DMS114 treated with DMSO at 0.1 percent for 48 hours (cell line): ENCODE data around the gene NMT2.

Experiments
- DNase-seq: peaks from one replicate; lab custom pipeline; 2025; ENCODE audit not compliant: unreplicated experiment; lab: John Stamatoyannopoulos, UW

Gene NMT2

DNA sequence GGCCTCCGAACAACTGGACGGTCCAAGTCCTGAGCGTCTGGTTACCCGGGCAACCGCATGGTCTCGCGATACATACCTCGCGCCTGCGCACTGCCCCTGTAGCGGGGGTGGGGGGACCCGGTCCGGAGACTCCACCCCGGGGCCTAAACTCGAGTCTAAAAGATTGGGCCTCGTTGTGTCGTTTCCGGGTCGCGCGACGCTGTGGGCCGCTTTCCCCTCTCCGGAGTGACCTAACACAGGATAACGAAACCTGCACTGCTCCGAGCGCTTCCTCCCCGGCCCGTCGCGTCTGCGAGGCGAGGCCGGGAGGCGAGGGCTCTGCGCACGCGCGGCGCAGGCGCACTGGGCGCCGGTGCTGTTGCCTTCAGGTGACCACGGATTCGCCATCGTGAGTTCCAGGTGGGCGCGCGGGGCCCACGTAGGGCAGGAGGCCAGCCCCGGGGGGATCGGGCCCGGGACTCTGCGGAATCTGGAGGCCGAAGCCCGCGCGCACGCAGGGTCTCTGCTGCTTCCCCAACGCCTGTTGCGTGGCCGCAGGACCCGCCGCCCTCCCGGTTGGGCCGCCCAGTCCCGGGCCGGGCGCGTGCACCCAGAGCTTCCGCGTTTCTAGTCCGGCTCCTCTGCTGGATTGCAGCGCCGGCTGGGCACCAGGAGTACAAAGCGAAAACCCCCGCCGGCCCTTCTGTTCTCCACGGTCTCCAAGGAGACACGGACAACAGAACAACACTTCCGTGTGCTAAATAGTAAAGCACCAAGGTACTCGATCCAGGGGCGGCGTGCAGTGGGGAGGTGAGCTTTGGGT is 71.3 kb downstream of the NMT2 start, which contains the start of gene RPP38:
RPP38 (plus strand) TSS at position 345 of the 802 bp plus-strand sequence. CDS start 5,960 bp downstream, outside the sequence.
- peak; percentile 91 for DNase-seq

DNA sequence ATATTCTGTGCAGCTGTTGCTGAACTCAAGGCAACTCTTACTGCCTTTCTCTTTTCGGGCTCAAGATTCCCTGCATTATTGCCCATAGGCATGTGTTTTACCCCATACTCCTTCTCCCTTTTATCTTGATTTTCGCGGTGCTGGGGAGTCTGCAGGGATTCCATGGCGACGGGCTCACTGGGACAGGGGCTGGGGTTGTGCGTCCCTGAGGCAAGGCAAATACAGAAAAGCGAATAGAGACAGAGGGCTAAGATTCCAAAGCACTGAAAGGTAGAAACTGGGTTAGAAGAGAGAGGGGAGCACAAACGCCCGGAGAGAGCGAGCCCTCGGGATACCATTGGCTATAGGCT is 71.9 kb downstream of the NMT2 start:
- no peak for DNase-seq

DNA sequence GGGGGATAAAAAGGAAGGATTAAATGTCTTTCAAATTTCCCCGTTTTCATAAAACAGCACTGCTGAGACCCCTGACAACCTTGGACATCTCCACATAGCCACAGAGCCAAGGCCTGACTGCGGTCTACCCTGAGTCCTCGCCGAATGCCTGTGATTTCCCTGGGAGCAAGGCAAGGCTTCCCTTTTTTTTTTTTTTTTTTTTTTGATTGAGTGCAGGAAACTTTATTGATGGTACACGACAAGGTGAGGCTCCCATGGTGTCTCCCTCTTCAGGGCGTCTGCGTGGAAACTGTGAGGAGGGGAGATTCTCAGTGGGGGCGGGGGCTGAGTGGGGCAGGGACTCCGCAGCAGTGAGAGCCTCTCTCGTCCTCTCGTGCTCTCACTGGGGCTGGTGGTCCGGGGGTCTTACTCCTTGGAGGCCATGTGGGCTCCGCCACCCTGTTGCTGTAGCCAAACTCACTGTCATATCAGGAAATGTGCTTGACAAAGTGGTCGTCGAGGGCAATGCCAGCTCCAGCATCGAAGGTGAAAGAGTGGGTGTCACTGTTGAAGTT is 75.6 kb downstream of the NMT2 start:
- DNase-seq: no peak

DNA sequence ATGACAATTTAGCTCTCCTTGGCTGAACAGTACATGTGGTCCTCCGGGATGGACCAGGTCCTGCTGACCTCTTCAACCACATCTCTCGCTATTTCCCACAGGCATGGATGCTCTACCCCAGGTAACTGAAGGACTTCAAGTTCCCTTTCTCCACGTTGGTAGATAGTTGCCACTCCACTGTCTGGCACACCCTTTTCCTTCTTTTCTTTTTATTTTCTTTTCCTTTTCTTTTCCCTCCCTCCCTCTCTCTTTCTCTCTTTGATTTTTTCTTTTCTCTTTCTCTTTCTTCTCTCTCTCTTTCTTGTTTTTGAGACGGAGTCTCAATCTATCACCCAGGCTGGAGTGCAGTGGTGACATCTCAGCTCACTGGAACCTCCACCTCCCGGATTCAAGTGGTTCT is 77.1 kb downstream of the NMT2 start:
- DNase-seq: no peak

DNA sequence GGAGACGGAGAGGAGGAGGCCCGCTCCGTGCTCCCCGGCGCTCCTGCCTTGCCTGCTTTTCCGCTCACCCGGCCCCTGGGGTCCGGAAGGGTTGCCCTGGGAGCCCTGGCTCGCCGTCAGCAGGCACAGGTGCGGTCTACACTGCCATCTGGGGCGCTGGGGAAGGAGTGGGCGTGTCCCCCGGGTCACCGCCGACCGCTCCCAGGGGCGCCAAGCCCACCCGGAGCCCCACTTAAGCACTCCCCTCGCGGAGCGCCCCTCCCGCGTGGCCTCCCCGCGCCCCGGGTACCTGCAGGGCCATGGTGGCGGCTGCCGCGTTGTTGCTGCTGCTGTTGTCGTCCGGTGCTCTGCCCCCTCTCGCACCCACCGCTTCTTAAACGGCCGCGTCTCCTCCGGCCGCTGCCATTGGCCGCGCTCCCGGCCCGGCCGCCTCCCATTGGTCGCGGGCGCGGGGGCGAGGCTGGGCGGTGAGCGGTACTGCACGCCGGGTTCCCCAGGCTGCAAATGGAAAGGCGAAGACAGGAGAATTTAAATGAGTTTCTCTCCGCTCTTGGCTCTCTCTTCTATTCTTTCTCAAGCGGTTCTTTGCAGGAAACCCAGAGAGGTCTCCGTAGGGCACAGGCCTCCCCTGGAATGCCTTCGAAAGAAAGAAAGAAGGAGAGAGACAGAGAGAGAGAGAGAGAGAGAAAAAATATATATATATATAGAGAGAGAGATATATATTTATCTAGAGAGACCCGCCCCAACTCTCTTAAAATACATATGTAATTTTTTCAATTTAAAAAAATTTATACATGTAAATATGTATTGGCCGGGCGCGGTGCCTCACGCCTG is 79.8 kb downstream of the NMT2 start, which contains the start of gene ACBD7:
ACBD7 (minus strand) TSS at position 349 of the 834 bp plus-strand sequence; CDS start at position 301, 48 bp downstream.
- DNase-seq: peak; percentile 89

DNA sequence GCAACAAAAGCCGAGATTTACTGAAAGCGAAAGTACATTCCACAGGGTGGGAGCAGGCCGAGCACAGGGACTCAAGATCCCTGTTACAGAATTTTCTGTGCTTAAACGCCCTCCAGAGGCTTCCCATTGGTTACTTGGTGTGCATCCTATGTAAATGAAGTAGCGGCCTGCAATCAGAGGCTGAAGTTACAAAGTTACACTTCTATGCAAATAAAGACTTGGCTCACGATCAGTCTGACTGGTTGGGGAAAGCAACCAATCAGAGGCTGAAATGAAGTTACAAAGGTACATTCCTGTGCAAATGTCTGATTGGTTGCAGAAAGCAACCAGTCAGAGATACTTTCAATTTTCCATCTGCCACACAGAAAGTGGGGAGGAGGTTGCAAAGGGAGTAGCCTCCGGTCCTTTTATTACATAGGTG is 84.0 kb downstream of the NMT2 start:
- DNase-seq: peak; percentile 82

DNA sequence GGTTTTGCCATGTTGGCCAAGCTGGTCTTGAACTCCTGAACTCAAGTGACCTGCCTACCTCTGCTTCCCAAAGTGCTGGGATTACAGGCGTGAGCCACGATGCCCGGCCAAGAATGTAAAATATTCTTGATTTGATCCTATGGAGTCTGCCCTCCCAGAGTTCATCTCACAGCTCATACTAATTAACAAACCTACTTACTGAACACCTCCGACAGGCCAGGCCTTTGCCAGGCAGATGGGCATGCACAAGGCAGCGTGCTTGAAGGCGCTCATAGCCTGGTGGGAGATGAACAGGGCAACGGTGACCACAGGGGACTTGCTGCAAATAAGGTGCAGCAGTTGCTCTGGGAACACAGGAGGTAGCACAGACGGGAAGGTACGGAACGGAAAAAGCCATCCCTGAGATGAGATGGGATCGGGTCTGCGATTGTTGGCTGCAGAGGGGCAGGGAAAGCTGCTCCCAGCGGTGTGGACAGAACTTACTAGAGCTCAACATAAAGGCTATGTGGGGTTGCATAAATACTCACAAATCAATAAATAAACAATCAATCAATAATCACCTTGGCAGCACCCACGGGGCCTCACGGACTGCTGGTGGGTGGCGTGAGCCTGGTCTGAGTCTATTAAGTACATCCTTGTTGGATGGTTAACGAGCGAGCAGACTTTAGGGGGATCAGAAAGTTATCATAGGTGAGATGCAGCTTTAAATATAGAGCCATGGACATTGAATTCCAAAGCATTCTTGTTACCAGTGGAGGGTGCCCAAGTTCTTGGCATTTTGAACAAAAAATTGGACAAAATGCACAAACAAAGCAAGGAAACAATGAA is 84.6 kb downstream of the NMT2 start:
- DNase-seq: no peak

DNA sequence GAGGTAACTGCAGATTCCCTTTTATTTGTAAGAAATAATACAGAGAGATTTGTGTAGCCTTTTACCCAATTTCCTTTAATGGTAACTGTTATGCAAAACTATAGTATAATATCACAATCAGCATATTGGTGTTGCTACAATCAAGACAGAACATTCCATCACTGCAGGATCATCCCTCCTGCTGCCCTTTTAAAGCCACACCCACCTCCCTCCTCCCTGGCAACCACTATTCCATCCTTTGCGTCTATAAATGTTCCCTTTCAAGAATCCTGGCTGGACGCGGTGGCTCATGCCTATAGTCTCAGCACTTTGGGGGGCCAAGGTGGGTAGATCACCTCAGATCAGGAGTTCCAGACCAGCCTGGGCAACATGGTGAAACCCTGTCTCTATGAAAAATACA is 93.1 kb downstream of the NMT2 start:
- no peak for DNase-seq

DNA sequence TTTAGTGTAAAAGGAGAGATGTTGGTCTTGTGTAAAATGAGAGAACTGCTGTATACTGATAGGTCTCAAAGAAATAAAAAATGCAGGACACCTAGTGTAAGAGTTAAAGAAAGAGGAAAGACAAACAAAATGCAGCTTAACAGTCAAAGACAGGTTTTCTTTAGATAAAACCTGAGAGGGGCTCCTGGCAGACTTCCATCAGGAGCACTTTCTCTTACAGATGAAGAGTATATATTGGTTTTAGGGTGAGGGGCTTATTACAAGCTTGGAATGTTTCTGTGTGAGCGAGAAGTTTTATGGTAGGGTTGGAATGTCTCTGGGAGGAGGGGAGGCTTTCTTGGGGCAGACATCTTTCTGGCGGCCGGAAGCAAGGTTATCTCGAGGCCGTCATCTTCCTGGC is 96.1 kb downstream of the NMT2 start:
- no peak for DNase-seq

DNA sequence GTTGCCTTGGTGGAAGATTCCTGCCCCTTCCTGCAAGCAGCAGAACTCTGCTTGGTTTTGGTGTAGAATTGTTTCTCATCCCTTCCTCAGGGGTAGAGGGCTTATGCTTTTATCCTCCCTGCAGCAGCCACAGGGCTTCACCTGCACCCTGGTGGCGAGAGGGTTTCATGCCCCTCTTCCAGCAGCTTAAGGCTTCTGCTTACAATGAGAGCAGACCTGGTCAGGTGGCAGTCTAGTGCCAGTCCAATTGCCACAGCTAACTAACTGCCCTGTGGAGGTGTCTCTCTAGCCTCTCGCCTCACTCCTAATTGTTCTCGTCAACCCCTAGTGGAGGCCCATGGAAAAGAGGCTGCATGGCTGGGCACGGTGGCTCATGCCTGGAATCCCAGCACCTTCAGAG is 99.3 kb downstream of the NMT2 start:
- no peak for DNase-seq

DNA sequence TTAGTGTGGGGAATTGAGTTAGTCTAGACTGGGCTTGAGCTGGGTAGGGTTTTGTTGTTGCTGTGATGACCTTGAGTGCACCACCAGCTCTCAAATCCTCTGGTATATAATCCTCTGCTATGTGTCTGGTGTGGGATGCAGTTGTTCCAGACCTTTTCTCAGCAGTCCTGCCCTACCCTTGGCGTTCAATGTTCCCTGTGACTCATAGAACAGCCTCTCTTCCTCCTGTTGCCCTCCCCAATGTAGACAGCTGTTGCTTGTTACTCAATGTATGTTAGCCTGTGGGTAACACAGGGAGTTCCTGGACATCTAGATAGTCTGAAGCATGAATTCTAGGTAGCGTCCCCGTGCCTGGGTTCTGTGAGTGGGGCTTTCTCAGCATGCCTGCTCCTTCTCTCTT is 99.7 kb downstream of the NMT2 start:
- no peak for DNase-seq

DNA sequence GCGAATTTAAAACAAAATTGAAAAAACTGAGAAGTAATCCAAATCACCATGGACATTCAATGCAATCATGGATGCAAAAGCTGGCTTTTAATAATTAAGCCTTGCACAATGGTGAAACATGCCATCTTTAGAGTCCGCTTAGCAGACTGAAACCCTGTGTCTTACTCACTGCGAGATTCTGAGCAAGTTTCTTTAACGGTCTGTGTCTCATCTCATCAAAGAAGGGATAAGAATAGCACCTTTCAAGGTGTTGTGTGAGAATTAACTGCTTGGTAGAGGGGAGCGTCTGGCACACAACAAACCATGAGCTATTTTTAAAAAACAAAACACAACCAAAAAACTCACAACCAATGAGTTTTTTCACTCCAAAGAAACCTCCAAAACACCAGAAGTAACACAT is 101.3 kb downstream of the NMT2 start:
- DNase-seq: no peak

DNA sequence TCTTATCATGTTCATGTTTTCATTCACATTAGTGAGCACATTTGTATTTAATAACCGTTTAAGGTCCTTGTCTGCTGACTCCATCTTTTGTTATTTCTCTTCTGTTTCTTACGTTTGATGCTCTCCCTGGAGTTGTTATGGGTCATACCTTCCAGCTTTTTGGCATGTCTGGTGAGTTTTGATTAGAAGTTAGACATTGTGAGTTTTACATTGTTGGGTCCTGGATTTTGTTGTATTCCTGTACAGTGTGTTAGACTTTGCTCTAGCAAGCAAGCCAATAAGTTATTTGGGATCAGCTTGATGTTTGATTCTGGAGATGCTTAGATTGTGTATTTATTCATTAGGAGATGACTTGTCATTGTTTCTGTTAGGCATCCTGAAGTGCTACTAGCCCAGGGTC is 107.9 kb downstream of the NMT2 start:
- no peak for DNase-seq

DNA sequence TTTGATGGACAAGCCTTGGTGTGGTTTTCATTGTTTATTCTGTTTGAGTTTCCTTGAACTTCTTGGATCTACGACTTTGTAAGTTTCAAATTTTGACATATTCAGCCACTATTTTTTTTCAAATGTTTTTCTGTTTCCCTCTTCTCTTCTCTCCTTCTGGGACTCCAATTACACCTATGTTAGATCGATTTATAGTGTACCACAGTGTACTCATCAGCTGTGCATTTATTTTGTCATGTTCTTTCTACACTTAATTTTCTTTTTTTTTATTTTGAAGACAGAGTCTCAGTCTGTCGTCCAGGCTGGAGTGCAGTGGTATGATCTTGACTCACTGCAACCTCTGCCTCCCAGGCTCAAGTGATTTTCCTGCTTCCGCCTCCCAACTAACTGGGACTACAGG is 108.6 kb downstream of the NMT2 start:
- DNase-seq: no peak

DNA sequence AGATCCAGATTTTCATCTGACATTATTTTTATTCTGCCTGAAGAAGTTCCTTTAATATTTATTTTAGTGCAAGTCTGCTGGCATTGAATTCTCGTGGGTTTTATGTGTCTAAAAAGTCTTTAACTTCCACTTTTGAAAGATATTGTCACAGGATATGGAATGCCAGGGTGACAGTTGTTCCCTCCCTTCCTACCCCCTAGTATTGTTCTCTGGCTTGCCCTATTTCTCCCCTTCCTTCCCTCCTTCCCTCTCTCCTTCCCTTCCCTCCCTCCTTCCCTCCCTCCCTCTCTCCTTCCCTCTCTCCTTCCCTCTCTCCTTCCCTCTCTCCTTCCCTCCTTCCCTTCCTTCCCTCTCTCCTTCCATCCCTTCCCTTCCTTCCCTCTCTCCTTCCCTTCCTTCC is 109.8 kb downstream of the NMT2 start:
- no peak for DNase-seq
